COR-L47 (cell line): ENCODE results near the gene ERICH4.
"Not testable (repeated sequence)": the region's sequence is repeated elsewhere in the genome, so short reads cannot be mapped to it uniquely, and the experiment has no call there.

Experiments
- DNase-seq: peaks from one replicate; lab custom pipeline; 2025; lab: John Stamatoyannopoulos, UW

The ERICH4 gene, protein sequence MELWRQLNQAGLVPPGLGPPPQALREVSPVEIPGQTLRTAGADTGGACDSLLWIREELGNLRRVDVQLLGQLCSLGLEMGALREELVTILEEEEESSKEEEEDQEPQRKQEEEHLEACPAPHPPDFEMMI

DNA sequence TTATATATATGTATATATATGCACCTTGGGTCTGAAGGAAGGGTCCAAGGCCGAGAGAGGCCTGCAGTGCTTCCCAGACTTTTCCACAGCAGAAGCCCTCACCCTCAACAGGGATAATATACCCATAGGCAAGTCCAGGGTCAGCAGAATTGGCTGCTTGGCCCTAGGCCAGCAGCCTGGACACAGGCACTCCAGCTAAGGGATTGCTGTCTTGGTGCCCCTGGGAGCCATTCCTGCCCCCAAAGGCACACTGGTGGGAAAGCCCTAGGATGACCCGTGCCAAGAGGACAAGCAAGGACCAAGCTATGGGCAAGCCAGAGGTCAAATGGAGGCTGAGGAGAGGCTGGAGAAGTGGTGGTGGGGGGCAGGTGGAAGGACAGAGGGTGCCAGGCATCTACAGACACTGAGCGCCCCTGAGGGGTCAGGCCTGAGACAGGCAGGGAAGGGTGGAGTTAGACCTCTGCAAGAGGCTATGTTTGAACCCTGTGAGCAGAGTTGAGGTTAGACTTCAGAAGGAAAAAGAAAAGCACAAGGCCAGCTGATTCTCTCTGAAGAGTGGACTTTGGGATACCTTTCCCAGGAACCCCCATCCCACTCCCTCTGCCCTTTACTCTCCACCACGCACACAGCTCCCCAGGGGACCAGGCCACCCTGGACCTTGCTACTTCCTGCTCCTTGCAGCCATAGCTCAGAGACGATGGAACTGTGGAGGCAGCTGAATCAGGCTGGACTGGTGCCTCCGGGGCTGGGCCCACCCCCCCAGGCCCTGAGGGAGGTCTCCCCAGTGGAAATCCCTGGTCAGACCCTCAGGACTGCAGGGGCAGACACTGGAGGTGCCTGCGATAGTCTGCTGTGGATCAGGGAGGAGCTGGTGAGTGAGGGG lies at the start of gene ERICH4:
TSS of gene ERICH4 (plus strand) at position 684 of the 883 bp plus-strand sequence. CDS start at position 698, 14 bp downstream.
- DNase-seq, result no peak

DNA sequence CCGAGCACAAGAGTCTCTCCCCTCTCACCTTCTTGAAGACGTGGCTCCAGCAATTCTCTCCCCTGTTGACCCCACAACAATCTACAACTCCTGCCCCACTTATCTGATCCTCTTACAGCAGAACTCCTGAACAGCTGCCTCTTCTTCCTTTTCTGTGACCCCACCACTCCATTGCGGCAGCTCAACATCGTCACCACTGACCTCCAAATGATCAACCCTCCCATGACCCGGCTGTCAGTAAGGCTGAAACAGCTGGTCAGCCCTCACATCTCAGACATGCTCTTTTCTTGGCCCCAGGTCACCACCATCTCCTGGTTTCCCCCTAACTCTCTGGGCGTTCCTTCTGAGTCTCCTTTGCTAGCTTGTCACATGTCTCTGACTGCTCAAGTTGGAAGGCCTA lies 47.6 kb upstream of the ERICH4 start:
- DNase-seq, result no peak

DNA sequence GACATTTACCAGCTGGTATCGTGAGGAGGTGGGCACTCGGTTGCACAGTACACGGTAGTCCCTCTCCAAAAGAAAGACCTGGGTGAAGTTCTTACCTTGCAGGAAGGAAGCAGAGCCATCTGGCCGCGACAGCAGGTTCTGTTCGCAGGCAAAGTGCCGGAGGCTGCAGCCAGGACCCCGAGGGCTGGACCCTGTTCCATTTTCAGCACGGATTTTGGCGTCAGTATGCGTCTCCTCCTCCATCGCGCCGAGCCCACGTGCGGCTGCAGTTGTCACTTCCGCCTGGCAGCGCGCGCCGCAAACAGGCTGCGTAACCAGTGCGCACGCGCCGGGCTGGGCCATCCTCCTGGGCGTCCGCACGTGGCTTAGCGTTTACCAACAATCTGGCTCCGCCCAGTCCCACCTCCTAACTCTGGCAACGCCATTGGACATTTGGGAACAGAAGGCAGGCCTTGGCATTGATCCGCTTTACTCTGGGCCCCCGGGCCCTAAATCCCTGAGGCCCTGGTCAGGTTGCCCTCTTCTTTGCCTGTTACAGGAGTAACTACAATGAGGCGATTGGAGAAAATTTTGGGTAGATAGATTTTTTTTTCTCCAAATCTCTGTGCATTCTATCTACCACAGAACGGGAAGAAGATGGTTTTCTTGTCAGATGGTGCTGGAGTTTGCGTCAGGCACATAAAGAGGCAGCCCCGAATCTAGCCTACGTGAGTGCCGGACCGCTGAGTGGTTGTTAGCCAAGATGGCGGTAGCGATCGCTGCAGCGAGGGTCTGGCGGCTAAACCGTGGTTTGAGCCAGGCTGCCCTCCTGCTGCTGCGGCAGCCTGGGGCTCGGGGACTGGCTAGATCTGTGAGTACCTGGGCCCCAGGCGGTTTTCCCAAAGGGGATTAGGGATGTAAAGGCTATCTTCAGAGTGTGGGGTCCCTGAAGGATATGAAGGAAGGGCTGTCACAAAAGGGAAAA lies 45.6 kb upstream of the ERICH4 start, which contains the start of the genes BCKDHA and EXOSC5:
TSS of gene BCKDHA (plus strand) at position 733 of the 964 bp plus-strand sequence. CDS start at position 743, 10 bp downstream.
TSS of gene EXOSC5 (minus strand) at position 274 of the 964 bp plus-strand sequence. CDS start at position 243, 31 bp downstream.
- peak; percentile 100 for DNase-seq

DNA sequence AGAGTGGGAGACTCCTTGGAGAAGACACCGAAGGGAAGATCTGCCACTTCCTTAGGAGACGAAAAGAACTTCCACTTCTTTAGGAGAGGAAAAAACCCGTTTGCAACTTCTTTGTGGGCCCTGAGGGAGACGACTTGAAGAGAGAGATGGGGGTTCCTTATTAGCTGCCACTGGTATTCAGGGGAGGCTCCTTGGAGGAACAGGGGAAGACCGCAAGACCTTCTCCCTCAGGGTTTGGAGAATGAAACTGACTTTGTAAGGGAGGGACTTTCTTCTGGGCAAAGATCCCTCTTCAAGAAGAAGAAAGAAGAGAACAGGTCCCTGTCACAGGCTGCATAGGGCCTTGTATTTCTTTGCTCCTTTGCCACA lies 44.9 kb upstream of the ERICH4 start:
- no peak for DNase-seq

DNA sequence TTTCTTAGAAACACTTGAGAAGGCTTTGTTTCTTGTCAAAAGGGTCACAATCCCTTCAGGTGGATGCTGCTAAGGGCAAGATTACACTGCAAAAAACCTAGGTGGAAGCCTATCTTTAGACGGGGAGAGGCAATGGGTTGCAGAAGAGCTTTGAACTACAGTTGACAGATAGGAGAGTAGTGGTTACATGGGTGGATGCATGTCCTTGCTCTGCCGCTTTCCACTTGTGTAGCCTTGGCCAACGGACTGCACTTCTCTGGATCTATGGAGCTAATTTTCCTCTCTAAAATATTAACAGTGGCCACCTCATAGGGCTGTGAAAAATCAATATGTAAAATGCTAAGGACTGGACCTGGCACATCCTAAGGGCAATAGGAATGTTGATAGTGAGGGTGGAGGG lies 44.4 kb upstream of the ERICH4 start:
- no peak for DNase-seq

DNA sequence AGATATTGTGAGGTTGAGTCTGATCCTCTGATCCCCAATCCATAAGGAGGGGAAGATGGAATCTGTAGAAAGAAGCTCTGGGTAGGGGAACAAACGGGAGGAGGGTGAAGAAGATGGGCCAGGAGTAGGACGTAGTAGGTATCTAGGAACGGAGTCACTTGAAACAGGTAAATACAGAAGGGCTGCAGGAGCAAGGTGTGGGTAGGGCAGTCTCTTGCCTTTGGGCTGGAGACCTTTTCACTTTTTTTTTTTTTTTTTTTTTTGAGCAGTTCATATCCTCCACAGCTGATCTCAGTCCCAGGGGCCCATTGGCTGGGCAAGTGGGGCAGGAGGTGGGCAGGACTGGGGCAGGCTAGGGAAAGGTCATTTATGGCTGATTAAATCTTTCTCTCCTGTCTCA lies 43.9 kb upstream of the ERICH4 start:
- no peak for DNase-seq

DNA sequence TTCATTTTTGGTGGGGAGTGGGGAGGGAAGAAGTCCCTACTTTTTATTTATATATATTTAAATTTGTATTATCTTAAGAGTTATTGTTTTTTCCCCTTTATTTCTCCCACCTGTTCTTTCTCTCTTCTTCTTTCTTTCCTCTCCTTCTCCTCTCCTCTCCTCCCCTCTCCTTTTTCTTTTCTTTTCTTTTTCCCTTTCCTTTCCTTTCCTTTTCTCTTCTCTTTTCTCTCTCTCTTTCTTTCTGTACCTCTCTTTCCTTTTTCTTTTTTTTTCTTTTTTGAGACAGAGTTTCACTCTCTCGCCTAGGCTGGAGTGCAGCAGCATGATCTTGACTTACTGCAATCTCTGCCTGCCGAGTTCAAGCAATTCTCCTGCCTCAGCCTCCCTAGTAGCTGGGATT lies 43.4 kb upstream of the ERICH4 start:
- no peak for DNase-seq

DNA sequence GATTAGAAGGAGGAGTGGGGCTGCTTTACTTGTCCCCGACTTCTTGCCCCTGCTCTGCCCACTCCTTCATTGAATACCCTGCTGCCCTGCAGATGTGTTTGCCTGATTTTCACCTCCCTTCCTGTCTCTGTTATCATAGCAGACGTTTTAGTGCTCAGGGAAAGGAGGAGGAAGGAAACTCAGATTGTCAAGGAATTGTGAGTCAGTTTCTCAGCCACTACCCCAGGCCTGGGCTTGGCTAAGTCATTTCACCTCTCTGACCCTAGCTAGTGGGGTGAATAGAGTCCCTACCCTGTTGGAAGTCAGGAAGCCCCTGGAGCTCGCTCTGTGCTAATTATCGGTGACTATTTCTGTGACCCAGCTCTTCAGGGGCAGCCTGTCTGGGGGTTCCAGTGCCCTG lies 41.5 kb upstream of the ERICH4 start:
- DNase-seq, result no peak

DNA sequence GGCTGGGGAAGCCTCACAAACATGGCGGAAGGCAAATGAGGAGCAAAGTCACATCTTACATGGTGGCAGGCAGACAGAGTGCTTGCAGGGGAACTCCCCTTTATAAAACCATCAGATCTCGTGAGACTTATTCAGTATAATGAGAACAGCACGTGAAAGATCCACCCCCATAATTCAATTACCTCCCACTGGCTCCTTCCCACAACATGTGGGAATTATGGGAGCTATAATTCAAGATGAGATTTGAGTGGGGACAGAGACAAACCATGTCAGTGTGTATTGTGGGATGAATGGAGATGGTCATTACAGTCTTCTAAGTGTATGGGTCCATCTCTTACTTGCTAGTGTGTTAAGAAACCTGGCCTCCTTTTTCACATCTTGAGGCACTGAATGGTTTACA lies 40.9 kb upstream of the ERICH4 start:
- DNase-seq, result no peak

DNA sequence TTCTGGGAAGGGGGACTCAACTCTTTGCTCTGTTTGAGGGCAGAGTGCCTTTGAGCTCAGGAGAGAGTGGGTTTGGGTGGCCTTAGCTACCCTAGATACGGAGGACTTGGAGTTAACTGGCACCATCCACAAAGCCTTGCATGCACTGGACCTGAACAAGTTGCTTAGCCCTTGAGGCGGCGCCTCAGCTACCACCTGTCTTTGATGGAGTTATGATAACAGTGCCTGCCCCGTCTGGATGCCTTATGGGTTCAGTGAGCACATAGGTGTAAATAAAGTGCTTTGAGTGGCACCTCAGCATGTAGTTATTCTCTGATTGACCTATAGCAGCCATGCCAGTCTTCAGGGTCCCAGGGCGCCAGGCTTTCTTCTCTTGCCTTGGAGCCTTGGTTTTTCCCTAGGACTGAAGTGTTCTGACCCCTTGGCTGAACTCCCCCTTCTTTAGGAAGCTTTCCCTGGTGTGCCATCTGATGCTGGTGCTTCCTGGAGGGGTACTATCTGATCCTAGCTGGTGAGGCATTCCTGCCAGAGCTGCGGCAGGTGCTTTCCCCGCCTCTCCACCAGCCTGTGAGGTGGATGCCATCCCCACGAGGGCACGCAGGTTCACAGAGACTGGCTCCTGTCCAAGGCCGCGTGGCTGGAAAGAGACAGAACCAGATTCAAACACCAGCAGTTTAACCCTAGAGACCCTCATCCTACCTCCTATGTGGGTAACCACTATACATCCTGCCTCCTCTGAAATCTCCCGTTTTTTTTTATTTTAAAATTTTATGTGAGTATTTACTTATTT lies 39.6 kb upstream of the ERICH4 start:
- DNase-seq, result no peak

DNA sequence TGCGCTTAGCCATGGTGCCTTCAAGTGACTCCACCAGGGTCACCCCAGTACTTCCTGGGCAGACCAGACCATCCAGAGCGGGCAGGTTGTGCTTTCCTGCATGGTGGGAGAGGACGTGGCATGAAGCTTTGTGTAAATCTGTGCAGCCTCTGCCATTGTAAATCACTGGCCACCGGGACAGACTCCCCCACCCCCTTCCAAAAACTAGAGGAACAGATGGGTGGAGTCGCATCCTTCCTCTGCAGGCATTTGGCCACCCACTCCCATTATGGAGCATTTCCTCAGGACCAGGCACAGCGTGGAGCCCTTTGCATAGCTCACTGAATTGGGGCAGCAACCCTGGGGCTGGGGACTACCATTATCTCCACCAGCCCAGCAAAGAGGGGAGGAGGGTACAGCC lies 37.2 kb upstream of the ERICH4 start:
- no peak for DNase-seq

DNA sequence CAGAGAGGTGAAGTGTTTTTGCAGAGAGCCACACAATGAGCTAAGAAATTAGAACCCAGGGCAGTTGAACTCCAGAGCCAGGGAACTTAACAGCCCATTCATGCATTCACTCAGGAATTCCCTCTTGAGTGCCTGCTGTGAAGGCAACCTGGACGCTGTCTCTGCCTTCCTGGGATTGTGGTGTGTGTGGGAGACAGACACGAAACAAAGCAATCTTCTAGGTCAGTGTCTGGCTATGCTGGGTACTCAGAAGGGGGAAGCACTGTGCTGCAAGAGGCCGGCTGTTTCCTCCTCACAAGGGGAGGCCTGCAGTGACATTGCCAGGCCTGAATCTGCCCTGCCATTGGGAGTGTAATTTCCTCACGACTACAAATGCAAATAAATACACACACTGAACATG lies 35.7 kb upstream of the ERICH4 start:
- DNase-seq, result no peak

DNA sequence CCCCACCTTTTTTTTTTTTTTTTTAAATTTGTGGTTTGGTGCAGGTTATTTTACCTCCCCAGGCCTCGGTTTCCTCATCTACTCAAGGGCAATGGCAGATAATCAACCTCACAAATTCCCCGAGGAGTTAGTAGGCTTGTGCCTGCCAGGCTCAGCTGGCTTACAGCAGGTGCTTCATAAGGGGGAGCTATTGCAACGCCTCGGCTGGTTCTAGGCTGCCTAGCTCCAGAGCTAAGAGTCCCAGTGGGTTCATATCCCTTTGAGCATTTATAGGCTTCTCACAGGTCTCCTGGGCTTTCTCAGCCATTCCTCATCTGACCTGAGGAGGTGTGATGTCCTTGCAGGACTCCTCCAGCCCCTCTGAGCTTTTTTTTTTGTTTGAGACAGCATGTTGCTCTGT lies 34.7 kb upstream of the ERICH4 start:
- no peak for DNase-seq

DNA sequence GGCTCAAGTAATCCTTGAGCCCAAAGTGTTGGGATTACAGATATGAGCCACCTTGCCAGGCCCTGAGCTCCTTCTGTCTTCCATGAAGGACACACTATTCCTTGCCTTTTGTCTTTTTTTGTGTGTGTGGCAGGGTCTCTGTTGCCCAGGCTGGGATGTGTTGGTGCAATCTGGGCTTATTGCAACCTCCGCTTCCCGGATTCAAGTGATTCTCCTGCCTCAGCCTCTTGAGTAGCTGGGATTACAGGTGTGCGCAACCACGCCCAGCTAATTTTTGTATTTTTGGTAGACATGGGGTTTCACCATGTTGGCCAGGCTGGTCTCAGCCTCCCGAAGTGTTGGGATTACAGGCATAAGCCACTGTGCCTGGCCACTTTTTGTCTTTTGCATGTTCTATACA lies 34.1 kb upstream of the ERICH4 start:
- not testable (repeated sequence) for DNase-seq

DNA sequence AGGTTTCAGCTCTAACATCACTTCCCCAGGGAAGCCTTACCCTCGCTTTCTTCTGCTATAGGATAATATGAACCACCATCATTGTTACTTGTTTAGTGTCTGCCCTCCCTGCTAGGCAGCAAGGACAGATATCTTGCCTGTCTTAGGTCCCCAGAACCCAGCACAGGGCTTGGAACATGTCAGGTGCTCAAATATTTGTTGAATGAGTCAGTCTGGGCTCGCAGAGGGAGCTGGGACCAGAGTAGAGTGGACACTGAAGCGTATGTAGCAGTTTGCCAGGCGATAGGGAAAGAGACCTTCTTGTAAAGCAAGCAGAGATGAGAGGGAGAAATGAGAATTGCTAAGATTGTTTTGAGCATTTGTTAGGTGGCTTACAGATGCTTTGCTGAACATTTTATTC lies 33.7 kb upstream of the ERICH4 start:
- no peak for DNase-seq

DNA sequence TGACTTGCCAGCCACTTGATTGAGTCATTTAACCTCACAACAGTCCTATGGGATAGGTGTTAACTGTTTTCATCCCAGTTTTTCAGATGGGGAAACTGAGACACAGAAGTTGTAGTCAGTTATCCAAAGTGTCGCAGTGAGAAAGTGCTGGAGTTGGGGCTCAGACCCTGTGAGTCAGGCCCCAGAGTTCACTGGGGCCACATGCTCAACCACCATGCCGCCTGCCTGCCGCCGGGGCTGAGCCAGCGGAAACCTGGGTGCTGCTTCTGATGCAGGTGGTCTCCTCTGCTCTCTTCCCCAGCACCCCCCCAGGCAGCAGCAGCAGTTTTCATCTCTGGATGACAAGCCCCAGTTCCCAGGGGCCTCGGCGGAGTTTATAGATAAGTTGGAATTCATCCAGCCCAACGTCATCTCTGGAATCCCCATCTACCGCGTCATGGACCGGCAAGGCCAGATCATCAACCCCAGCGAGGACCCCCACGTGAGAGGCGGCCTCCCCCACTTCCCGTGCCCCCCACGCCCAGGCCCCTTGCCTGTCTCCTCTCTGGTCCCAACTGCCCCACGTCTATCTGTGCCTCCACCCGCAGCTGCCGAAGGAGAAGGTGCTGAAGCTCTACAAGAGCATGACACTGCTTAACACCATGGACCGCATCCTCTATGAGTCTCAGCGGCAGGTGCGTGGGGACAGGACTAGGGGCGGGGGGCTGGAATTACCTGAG lies 32.5 kb upstream of the ERICH4 start:
- no peak for DNase-seq

DNA sequence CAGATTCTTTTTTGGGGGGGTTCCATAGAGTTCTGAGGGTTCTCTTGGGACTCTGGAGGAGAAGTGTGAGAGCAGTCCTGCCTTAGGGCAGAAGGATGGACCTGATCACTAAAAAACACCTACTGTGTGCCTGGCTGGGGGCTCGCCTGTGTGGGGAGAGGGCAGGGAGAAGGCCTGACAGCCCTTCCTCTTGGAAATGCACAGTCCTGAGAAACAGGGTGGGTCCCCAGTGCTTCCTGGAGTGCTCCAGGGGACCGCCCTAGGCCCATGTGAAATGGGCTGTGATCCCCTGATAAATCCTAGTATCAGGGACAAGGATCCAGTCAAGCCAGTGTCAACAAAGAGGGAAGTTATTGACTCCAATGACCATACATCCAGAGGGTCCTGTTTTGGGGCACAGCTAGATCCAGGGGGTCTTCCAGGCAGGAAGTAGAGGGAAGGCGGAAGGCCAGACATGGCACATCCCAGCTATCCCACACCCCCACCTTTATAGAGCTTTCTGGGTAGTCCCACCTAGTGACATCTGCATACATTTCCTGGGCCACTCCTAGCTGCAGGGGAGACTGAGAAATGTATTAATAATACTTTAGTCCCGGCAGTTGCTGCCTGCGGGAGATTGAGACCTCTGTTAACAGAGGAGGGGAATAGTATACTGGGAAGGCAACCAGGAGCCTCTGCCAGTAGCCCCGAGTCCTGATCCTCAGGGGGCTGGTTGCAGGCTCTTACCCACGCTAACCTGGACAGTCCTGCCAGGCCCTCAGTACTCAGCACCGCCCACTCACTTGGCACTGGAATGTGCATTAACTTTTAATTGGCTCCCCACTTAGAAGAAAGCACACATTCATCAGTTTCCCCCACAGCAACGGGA lies 31.6 kb upstream of the ERICH4 start:
- no peak for DNase-seq

DNA sequence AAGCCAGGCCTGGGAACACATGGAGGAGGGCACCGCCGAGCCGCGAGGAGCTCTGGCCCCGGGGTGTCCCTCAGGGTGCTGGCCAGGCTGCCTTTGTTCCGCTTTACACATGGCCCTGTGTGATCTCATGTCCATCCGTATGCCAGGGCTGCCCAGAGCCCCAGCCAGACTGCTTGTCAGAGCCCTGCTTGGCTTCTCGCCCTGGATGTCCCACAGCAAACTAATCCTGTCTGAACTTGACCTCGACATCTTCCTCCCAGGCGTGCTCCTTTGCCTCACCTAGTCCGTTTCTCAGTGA lies 31.0 kb upstream of the ERICH4 start:
- DNase-seq, result no peak

DNA sequence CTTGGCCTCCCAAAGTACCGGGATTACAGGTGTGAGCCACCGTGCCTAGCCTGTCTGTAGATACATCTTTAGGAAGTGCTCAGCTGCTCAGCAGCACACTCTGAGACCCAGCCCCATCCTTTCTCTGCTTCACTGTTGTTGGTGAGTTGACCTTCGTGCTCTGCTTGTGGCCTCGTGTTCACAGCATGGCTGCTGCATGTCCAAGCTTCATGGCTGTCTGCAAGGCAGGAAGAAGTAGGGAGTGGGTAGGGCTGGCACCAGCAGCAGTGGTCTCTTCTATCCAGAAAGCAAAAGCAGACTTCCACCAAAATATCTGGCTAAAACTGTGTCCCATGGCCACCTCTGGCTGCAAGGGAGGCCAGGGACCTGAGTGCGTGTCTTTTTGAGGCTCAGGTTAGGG lies 30.0 kb upstream of the ERICH4 start:
- no peak for DNase-seq

DNA sequence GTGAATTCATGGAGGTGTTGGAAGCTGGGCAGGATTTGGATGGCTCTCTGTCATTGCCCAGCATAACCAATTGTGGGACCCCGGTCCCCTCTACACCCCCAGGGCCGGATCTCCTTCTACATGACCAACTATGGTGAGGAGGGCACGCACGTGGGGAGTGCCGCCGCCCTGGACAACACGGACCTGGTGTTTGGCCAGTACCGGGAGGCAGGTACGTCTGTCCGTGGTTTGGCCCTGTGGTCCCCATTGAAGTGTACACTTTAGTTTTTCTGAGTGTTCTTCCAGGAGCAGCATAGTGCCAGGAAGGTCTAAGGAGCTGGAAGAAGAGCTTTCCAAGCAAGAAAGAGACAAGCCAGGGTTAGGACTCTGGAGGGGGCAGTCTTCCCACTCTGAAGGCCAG lies 29.0 kb upstream of the ERICH4 start:
- DNase-seq, result no peak
